Panc1 (cell line): ENCODE results near the gene ADI1. TPM values are rescaled to one million over a fixed set of nuclear protein-coding genes. Genes with fewer than 3 reads are reported as not detected.

Experiments used
- ATAC-seq: fragments of 200-7000 bp; cut with Tn5 transposase; 2 replicates; pipeline ENCODE4 v1.9.1; 2020; ENCODE audit warnings: mild to moderate bottlenecking, moderate library complexity
- BruUV-seq: library from RNA; stranded (reverse); fragments of 400-500 nt; replicated peaks from 2 replicates; lab custom pipeline; 2021; lab: Mats Ljungman, UMichigan
- CTCF ChIA-PET: fragments of 300-600 bp; sonication (Branson Sonifier 250); formaldehyde crosslinking; loops from one replicate; lab custom pipeline; 2022; ENCODE audit warnings: antibody characterized with exemption; lab: Charles Lee
- POLR2A ChIA-PET: fragments of 300-600 bp; sonication (Branson Sonifier 250); formaldehyde crosslinking; loops from one replicate; lab custom pipeline; 2022; ENCODE audit warnings: antibody characterized with exemption; lab: Charles Lee
- DNase-seq: peaks from one replicate; pipeline ENCODE4 v3.0.0-alpha.2; 2010; ENCODE audit warnings: low read depth, low spot score
- H3K27ac ChIP-seq: 2 replicates; pipeline ENCODE4 v1.5.1; 2011; ENCODE audit warnings: mild to moderate bottlenecking, low read length, inconsistent platforms
- H3K27me3 ChIP-seq: fragments of 200-500 bp; sonication (Bioruptor generic); 2 replicates; pipeline ENCODE4 v1.6.0; 2014; ENCODE audit warnings: low read length, inconsistent platforms; ENCODE audit not compliant: control insufficient read depth, insufficient read depth
- H3K36me3 ChIP-seq: fragments of 200-500 bp; sonication (Bioruptor generic); 2 replicates; pipeline ENCODE4 v1.5.1; 2014; ENCODE audit warnings: inconsistent platforms, mild to moderate bottlenecking, low read length, moderate library complexity; ENCODE audit not compliant: control insufficient read depth, insufficient read depth
- H3K4me1 ChIP-seq: 2 replicates; pipeline ENCODE4 v1.5.1; 2011; ENCODE audit warnings: inconsistent platforms, mild to moderate bottlenecking, low read length, moderate library complexity; ENCODE audit not compliant: control insufficient read depth, insufficient read depth
- H3K4me3 ChIP-seq, 2 experiments: 2 replicates each; pipeline ENCODE4 v1.5.1; 2011 to 2012; ENCODE audit warnings: low read depth in 2 of 2, low read length in 2 of 2, mild to moderate bottlenecking in 2 of 2, inconsistent platforms in 1 of 2, moderate library complexity in 1 of 2
- H3K9me3 ChIP-seq: fragments of 200-500 bp; sonication (Bioruptor generic); 2 replicates; pipeline ENCODE4 v1.5.1; 2014; ENCODE audit warnings: low read depth, mild to moderate bottlenecking, inconsistent platforms, low read length, moderate library complexity; ENCODE audit not compliant: control insufficient read depth, insufficient read depth
- CTCF ChIP-seq: fragments of 450-650 bp; IDR thresholded peaks from 2 replicates; pipeline ENCODE4 v1.5.1; 2017; ENCODE audit warnings: mild to moderate bottlenecking
- POLR2AphosphoS5 ChIP-seq: IDR thresholded peaks from 2 replicates; pipeline ENCODE4 v1.6.1; 2012; ENCODE audit warnings: mild to moderate bottlenecking, low read depth, low read length, moderate library complexity
- REST ChIP-seq, 2 experiments: IDR thresholded peaks; 2 replicates each; pipeline ENCODE4 v1.6.1; 2011 to 2012; ENCODE audit warnings: low read depth in 2 of 2, control low read depth in 1 of 2, low read length in 1 of 2, mild to moderate bottlenecking in 1 of 2, moderate library complexity in 1 of 2; ENCODE audit not compliant: insufficient read depth in 1 of 2
- SIN3A ChIP-seq: IDR thresholded peaks from 2 replicates; pipeline ENCODE4 v1.6.1; 2012; ENCODE audit warnings: low read depth, mild to moderate bottlenecking, low read length, moderate library complexity, borderline replicate concordance; ENCODE audit not compliant: insufficient read depth
- TCF7L2 ChIP-seq: IDR thresholded peaks from 2 replicates; pipeline ENCODE4 v1.6.1; 2011; ENCODE audit warnings: mild to moderate bottlenecking, low read depth, low read length, inconsistent platforms
- in situ Hi-C: cut with HindIII; loops from 2 replicates; pipeline ENCODE4 v1.10.0; 2016; ENCODE audit warnings: low sequenced_read_pairs, low pct_unique_long_range_greater_than_20kb
- intact Hi-C: fragments of 100-400 bp; cut with micrococcal nuclease; formaldehyde crosslinking; loops from one replicate; pipeline ENCODE4 v1.10.0; 2022; ENCODE audit not compliant: unreplicated experiment
- total RNA-seq: library from RNA; stranded (reverse); gene quantifications from one replicate; pipeline ENCODE4 v1.2.1, GENCODE V29; 2021; ENCODE audit not compliant: unreplicated experiment

Gene ADI1
- total RNA-seq, 1 experiment from 2014 or later, result 42.9 TPM

- H3K27me3 ChIP-seq, result no peaks in the 10 kb centered on the region
- ATAC-seq (no peak), DNase-seq (no peak)
- no TSS peak for BruUV-seq
- H3K27ac ChIP-seq, result no peak overlapping the region
- no peaks in the 10 kb centered on the region; the same call in 1 of the 2 replicates for H3K36me3 ChIP-seq
- no peaks in the 10 kb centered on the region for H3K4me1 ChIP-seq
- in situ Hi-C loops (no loop called here), intact Hi-C loops (no loop called here)
- POLR2A ChIA-PET, result no interaction called here
- H3K4me3 ChIP-seq, result no peak overlapping the region
- no peak for TF ChIP-seq CTCF
- CTCF ChIA-PET, result no interaction called here
- H3K9me3 ChIP-seq, result no peaks in the 10 kb centered on the region
Measured at GRCh38 chr2:3466482-3466863, 52.9 kb downstream of the ADI1 start.

GRCh38 chr2:3465844-3466481 is 53.4 kb downstream of the ADI1 start:
- Histone ChIP-seq H3K4me3 (no peak overlapping the region), H3K27ac (no peak overlapping the region), H3K4me1 (no peaks in the 10 kb centered on the region), H3K36me3 (no peaks in the 10 kb centered on the region; the same call in 1 of the 2 replicates), H3K9me3 (no peaks in the 10 kb centered on the region), H3K27me3 (no peaks in the 10 kb centered on the region)
- intact Hi-C loops (no loop called here), in situ Hi-C loops (no loop called here)
- DNase-seq, result no peak
- TF ChIP-seq CTCF (no peak), REST (IDR thresholded peaks at IDR 0.05; ENCODE audit: insufficient read depth in 1 of 2, low read depth in 2 of 2, low read length in 1 of 2) (no peak), SIN3A (no peak), POLR2AphosphoS5 (no peak), TCF7L2 (no peak)
- ATAC-seq, result no peak
- ChIA-PET CTCF (interaction anchor here (0.6 kb wide), 1 partner anchor 23 kb away, joined by 3 read pairs; no protein-coding TSS in a partner anchor), POLR2A (no interaction called here)
- BruUV-seq, result no TSS peak
